NCI-H128 (cell line): ENCODE measurements around the gene ADCY9.
"Not testable (repeated sequence)": the region's sequence is repeated elsewhere in the genome, so short reads cannot be mapped to it uniquely, and the experiment has no call there.

Source experiments
- DNase-seq: peaks from one replicate; lab custom pipeline; 2025; ENCODE audit not compliant: unreplicated experiment; lab: John Stamatoyannopoulos, UW

Gene ADCY9

GRCh38 chr16:4094127-4094773, 22.0 kb downstream of the ADCY9 start:
- DNase-seq: no peak

- DNase-seq: no peak
Observed at GRCh38 chr16:4093495-4094126, 22.6 kb downstream of the ADCY9 start.

GRCh38 chr16:4092547-4093265, 23.5 kb downstream of the ADCY9 start:
- no peak for DNase-seq

GRCh38 chr16:4091240-4092012, 24.8 kb downstream of the ADCY9 start:
- DNase-seq: peak; percentile 42

- DNase-seq: no peak
Observed at GRCh38 chr16:4090351-4090851, 25.8 kb downstream of the ADCY9 start.

GRCh38 chr16:4089811-4090301, 26.4 kb downstream of the ADCY9 start:
- DNase-seq: peak; percentile 23

GRCh38 chr16:4089251-4089810, 26.9 kb downstream of the ADCY9 start:
- no peak for DNase-seq

- DNase-seq: no peak
Observed at GRCh38 chr16:4087990-4088577, 28.2 kb downstream of the ADCY9 start.

- DNase-seq: no peak
Observed at GRCh38 chr16:4087099-4087885, 28.9 kb downstream of the ADCY9 start.

- DNase-seq: no peak
Observed at GRCh38 chr16:4086153-4086552, 30.1 kb downstream of the ADCY9 start.

GRCh38 chr16:4085405-4085970, 30.8 kb downstream of the ADCY9 start:
- DNase-seq: no peak

- no peak for DNase-seq
Observed at GRCh38 chr16:4083347-4083870, 32.8 kb downstream of the ADCY9 start.

- DNase-seq: no peak
Observed at GRCh38 chr16:4082474-4083044, 33.7 kb downstream of the ADCY9 start.

GRCh38 chr16:4081521-4082021, 34.7 kb downstream of the ADCY9 start:
- DNase-seq: no peak

GRCh38 chr16:4081047-4081446, 35.2 kb downstream of the ADCY9 start:
- DNase-seq: no peak

GRCh38 chr16:4077174-4077649, 39.0 kb downstream of the ADCY9 start:
- DNase-seq: no peak

GRCh38 chr16:4075534-4075933, 40.7 kb downstream of the ADCY9 start:
- DNase-seq: no peak

GRCh38 chr16:4073150-4073549, 43.1 kb downstream of the ADCY9 start:
- DNase-seq: not testable (repeated sequence)
